Left lung (tissue), 10 donors: Measurements from ENCODE around the gene IER5. TPM values are rescaled to one million over a fixed set of nuclear protein-coding genes. Genes with fewer than 3 reads are reported as not detected.
A peak's percentile ranks its signal among the peaks of the same experiment; 100 is the strongest.

Experiments
- ATAC-seq: fragments of 200-7000 bp; cut with Tn5 transposase; one replicate; pipeline ENCODE4 v1.9.1; 2020; ENCODE audit warnings: moderate library complexity
- DNase-seq, 4 donors: peaks; one replicate each; pipeline ENCODE4 v3.0.0-alpha.2; 2013 to 2020
- H3K27ac ChIP-seq, 2 donors: fragments of 200-600 bp; sonication (generic) in 1 of 2; one replicate each; pipeline versions ENCODE4 v1.5.0 to v1.8.0; 2020 to 2021
- H3K27me3 ChIP-seq, 2 donors: fragments of 200-600 bp; sonication (generic) in 1 of 2; one replicate each; pipeline versions ENCODE4 v1.5.0 to v1.8.0; 2020 to 2021
- H3K36me3 ChIP-seq, 2 donors: fragments of 200-600 bp; sonication (generic) in 1 of 2; one replicate each; pipeline versions ENCODE4 v1.5.0 to v1.8.0; 2020 to 2021
- H3K4me1 ChIP-seq, 2 donors: fragments of 200-600 bp; one replicate each; pipeline ENCODE4 v1.8.0; 2021
- H3K4me3 ChIP-seq, 2 donors: fragments of 200-600 bp; sonication (generic) in 1 of 2; one replicate each; pipeline versions ENCODE4 v1.5.0 to v1.8.0; 2020 to 2021; ENCODE audit warnings: mild to moderate bottlenecking in 1 of 2
- H3K9me3 ChIP-seq, 2 donors: fragments of 200-600 bp; sonication (generic) in 1 of 2; one replicate each; pipeline versions ENCODE4 v1.5.0 to v1.8.0; 2020 to 2021
- CTCF ChIP-seq, 2 donors: fragments of 200-600 bp; sonication (generic) in 1 of 2; IDR thresholded peaks; one replicate each; pipeline versions ENCODE4 v1.5.0 to v1.8.0; 2021; ENCODE audit warnings: antibody characterized with exemption in 2 of 2
- intact Hi-C, 2 donors: fragments of 100-400 bp; cut with DNase I; formaldehyde crosslinking; loops; one replicate each; pipeline versions ENCODE4 v1.11.2 to v1.14.2; 2022
- polyA plus RNA-seq, 6 donors: library from polyadenylated mRNA; unstranded; fragments of 120-200 nt; gene quantifications; one replicate each; pipeline ENCODE4 v1.2.1, GENCODE V29; 2013; ENCODE audit not compliant: insufficient read length in 6 of 6
- total RNA-seq, 2 donors: library from RNA; stranded (reverse); fragmentation: NEBNext Ultra II Directional; extraction: Animal tissue kit (Norgen Biotek cat#: 25700); gene quantifications; one replicate each; pipeline ENCODE4 v1.2.1, GENCODE V29; 2021
- donor health status: DM: no; HTN: yes; CAD: no.
- donor health status: DM: no; HTN: no; CAD: no.

The IER5 gene
- total and polyA plus RNA-seq, 8 donors = 5.3 to 26.6 (median 10.6) TPM

- ATAC-seq (peak; percentile 26), DNase-seq (no peak)
- Histone ChIP-seq H3K4me3 (peak overlapping the region; percentile 83 to 98), H3K4me1 (peaks cover 17 to 73% of the 10 kb centered on the region in 2 donors), H3K27me3 (no peaks in the 10 kb centered on the region), H3K9me3 (no peaks in the 10 kb centered on the region), H3K36me3 (peaks cover 0 to 34% of the 10 kb centered on the region in 2 donors), H3K27ac (peak overlapping the region; percentile 91)
- TF ChIP-seq CTCF (IDR thresholded peaks at IDR 0.05) = no peak
- intact Hi-C loops = no loop called here
Measured at GRCh38 chr1:181090641-181091126, 2.2 kb downstream of the IER5 start.

GRCh38 chr1:181091309-181092040 lies 3.0 kb downstream of the IER5 start:
- peaks cover 19 to 78% of the 10 kb centered on the region in 2 donors for H3K4me1 ChIP-seq
- DNase-seq (no peak), ATAC-seq (no peak)
- peak overlapping the region; percentile 83 to 98 for H3K4me3 ChIP-seq
- H3K27me3 ChIP-seq = no peaks in the 10 kb centered on the region
- H3K9me3 ChIP-seq = no peaks in the 10 kb centered on the region
- TF ChIP-seq CTCF (IDR thresholded peaks at IDR 0.05) = no peak
- H3K36me3 ChIP-seq = peaks cover 0 to 34% of the 10 kb centered on the region in 2 donors
- H3K27ac ChIP-seq = peak overlapping the region; percentile 91
- intact Hi-C loops = no loop called here

- no peak overlapping the region for H3K27ac ChIP-seq
- DNase-seq (no peak), ATAC-seq (no peak)
- peaks cover 0 to 34% of the 10 kb centered on the region in 2 donors for H3K36me3 ChIP-seq
- no peaks in the 10 kb centered on the region for H3K9me3 ChIP-seq
- no peaks in the 10 kb centered on the region for H3K27me3 ChIP-seq
- intact Hi-C loops = no loop called here
- H3K4me3 ChIP-seq = peak overlapping the region in 1 of 2 donors; percentile 98
- no peak for TF ChIP-seq CTCF (IDR thresholded peaks at IDR 0.05)
- H3K4me1 ChIP-seq = peaks cover 23 to 78% of the 10 kb centered on the region in 2 donors
Measured at GRCh38 chr1:181092056-181092455, 3.6 kb downstream of the IER5 start.

GRCh38 chr1:181092883-181093458 lies 4.5 kb downstream of the IER5 start:
- no peaks in the 10 kb centered on the region for H3K27me3 ChIP-seq
- ATAC-seq (no peak), DNase-seq (no peak)
- H3K27ac ChIP-seq = no peak overlapping the region
- H3K4me1 ChIP-seq = peaks cover 23 to 75% of the 10 kb centered on the region in 2 donors
- no peak for TF ChIP-seq CTCF (IDR thresholded peaks at IDR 0.05)
- intact Hi-C loops = no loop called here
- peaks cover 0 to 34% of the 10 kb centered on the region in 2 donors for H3K36me3 ChIP-seq
- H3K9me3 ChIP-seq = no peaks in the 10 kb centered on the region
- H3K4me3 ChIP-seq = peak overlapping the region in 1 of 2 donors; percentile 98
